Measurements from ENCODE around the gene ENOX1.

ENOX1 gene

DNA sequence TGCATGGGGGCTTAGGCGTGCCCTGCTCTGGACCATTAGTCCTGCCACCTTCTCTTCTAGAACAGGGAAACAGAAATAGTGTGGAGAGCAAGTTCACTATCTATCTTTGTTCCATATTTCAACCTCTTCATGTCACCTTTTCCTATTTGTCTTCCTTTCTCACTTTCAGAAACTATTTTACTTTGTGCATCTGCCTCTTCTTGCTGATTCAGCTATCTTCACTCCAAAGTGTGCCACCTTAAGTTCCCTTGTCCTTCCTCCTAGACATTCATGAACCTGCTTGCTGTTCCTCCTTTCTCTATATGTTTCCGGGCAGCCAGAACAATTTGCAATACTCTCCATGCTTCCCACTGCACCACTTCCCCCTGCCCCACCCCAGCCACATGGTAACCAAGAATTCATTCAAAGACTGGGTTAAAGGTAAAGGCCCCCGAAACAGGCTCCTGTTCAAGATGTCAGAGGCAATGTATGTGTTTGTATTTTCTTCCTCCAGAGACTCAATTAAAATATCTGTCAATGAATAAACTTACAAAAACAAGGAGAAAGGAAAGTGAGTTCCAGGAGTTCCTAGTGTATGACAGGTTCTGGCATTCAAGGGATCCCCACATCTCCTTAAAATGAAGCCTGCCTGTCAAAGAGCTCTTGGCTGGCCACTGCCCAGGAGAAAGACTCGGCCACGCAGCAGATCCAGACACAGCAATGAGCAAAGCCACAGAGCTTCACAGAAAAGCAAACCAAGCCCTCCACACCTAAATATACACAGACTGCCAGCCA, 495.3 kb downstream of the ENOX1 start:
- Mint-ChIP-seq H3K9me3 (no peaks in the 10 kb centered on the region), H3K27ac (no peak overlapping the region), H3K27me3 (ENCODE audit: low read depth) (no peaks in the 10 kb centered on the region), H3K4me1 (peaks cover 13% of the 10 kb centered on the region), H3K36me3 (ENCODE audit: low read depth) (no peaks in the 10 kb centered on the region), H3K4me3 (no peak overlapping the region)
- TF ChIP-seq, protein P1, sequence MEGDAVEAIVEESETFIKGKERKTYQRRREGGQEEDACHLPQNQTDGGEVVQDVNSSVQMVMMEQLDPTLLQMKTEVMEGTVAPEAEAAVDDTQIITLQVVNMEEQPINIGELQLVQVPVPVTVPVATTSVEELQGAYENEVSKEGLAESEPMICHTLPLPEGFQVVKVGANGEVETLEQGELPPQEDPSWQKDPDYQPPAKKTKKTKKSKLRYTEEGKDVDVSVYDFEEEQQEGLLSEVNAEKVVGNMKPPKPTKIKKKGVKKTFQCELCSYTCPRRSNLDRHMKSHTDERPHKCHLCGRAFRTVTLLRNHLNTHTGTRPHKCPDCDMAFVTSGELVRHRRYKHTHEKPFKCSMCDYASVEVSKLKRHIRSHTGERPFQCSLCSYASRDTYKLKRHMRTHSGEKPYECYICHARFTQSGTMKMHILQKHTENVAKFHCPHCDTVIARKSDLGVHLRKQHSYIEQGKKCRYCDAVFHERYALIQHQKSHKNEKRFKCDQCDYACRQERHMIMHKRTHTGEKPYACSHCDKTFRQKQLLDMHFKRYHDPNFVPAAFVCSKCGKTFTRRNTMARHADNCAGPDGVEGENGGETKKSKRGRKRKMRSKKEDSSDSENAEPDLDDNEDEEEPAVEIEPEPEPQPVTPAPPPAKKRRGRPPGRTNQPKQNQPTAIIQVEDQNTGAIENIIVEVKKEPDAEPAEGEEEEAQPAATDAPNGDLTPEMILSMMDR (IDR thresholded peaks at IDR 0.05; ENCODE audit: unreplicated experiment in 3 of 3): no peak

DNA sequence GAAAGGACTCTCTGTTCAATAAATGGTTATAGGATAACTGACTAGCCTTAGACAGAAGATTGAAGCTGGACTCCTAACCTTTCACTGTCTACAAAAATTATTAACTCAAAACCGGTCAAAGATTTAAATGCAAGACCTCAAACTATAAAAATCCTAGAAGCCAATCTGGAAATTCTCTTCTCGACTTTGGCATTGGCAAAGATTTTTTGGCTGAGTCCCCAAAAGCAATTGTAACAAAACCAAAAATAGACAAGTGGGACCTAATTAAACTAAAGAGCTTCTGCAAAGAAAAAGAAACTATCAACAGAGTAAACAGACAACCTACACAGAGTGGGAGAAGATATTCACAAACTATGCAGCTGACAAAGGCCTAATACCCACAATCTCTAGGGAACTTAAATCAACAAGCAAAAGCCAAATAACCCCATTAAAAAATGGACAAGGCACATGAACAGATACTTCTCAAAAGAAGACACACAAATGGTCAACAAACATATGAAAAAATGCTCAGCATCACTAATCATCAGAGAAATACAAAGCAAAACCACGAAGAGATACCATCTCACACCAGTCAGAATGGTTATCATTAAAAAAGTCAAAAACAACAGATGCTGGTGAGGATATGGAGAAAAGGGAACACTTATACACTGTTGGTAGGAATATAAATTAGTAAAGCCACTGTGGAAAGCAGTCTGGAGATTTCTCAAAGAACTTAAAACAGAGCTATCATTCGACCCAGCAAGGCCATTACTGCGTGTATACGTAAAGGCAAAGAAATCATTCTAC, 497.1 kb downstream of the ENOX1 start:
- Mint-ChIP-seq H3K4me3 (no peak overlapping the region), H3K27me3 (ENCODE audit: low read depth) (no peaks in the 10 kb centered on the region), H3K9me3 (no peaks in the 10 kb centered on the region), H3K36me3 (ENCODE audit: low read depth) (no peaks in the 10 kb centered on the region), H3K4me1 (peaks cover 19% of the 10 kb centered on the region), H3K27ac (peak overlapping the region in 2 of 3 experiments; percentile 39 to 65)
- TF ChIP-seq, protein P1 (IDR thresholded peaks at IDR 0.05; ENCODE audit: unreplicated experiment in 3 of 3): no peak

DNA sequence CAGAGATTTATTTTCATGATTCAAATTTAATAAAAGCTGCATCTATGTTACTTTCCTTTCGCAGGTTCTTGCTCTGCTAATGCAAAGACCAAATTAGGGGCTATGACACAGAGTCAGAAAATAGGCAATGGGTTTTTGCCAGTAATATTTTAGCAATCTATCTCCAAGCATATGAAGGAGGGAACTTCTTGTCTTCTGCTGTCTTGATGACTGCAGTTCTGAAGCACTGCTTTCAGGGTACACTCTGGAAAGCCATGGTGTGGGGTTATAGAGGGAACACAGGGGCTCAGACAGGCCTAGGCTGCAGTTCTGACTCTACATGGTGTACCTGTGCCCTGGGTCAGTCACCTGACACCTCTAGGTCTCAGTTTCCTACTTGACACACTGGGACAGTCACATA, 500.0 kb downstream of the ENOX1 start:
- TF ChIP-seq, protein P1 (IDR thresholded peaks at IDR 0.05; ENCODE audit: unreplicated experiment in 3 of 3): no peak
- no peak overlapping the region for H3K4me3 Mint-ChIP-seq
- H3K9me3 Mint-ChIP-seq: no peaks in the 10 kb centered on the region
- H3K27ac Mint-ChIP-seq: peak overlapping the region in 2 of 3 experiments; percentile 27 to 32
- no peaks in the 10 kb centered on the region for H3K36me3 Mint-ChIP-seq (ENCODE audit: low read depth)
- H3K4me1 Mint-ChIP-seq: peaks cover 28% of the 10 kb centered on the region
- no peaks in the 10 kb centered on the region for H3K27me3 Mint-ChIP-seq (ENCODE audit: low read depth)

DNA sequence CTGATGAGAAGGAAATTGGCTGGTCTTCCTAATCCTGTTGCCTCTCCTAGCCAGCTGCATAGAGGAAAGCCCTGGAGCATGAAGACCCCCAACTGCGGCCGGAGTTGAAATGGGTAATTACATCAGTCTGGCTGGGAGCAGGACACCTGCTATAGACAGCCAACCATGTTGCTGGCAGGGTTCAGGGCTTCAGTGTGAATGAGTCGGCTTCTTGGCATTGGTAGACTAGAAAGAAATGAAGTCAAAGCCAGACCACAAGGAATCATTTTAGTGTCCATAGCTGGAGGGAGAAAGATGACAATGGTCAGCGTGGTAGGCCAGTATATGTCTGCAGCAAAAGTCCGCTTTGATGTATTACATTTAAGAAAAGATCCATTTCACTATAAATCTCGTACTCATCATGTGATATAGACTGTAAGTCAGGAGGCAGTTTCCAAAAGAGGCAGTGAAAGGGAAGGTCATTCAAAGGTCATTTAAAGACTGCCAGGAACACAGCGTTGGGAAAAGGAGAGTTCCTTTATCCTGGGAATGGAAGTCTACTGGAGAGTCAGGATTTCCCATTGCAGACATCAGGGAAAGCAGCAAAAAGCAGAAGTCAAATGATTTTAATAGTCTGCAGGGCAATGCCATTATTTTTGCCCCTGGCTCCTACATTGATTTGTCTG, 500.7 kb downstream of the ENOX1 start:
- H3K36me3 Mint-ChIP-seq (ENCODE audit: low read depth): no peaks in the 10 kb centered on the region
- H3K4me3 Mint-ChIP-seq: peak overlapping the region in 1 of 3 experiments; percentile 2
- no peaks in the 10 kb centered on the region for H3K9me3 Mint-ChIP-seq
- no peaks in the 10 kb centered on the region for H3K27me3 Mint-ChIP-seq (ENCODE audit: low read depth)
- peaks cover 28% of the 10 kb centered on the region for H3K4me1 Mint-ChIP-seq
- TF ChIP-seq, protein P1 (IDR thresholded peaks at IDR 0.05; ENCODE audit: unreplicated experiment in 3 of 3): no peak
- H3K27ac Mint-ChIP-seq: peak overlapping the region in 2 of 3 experiments; percentile 32 to 66

DNA sequence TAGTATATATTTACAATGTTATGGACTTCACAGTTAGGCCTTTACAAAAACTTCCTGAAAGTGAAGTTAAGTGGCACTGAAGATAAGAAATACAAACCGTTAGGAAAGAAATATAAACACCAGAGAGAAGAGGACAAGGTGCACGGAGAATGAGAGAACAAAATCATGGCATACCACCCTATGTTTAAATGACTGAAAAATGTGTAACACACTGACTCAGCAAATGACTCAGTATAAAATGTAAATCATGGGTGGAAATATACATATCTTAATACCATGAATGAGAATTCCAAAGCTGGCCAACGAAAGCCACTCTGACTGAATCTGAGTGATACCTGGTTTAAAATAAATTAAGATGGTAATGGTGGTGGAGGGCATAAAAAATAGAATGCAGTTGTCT, 502.6 kb downstream of the ENOX1 start:
- TF ChIP-seq, protein P1 (IDR thresholded peaks at IDR 0.05; ENCODE audit: unreplicated experiment in 3 of 3): no peak
- Mint-ChIP-seq H3K4me1 (peaks cover 28% of the 10 kb centered on the region), H3K27me3 (ENCODE audit: low read depth) (no peaks in the 10 kb centered on the region), H3K36me3 (ENCODE audit: low read depth) (no peaks in the 10 kb centered on the region), H3K9me3 (no peaks in the 10 kb centered on the region), H3K4me3 (no peak overlapping the region), H3K27ac (peak overlapping the region; percentile 1 to 11 (median 6))
